Measurements from ENCODE around the gene OLFM2. TPM values are rescaled to one million over a fixed set of nuclear protein-coding genes. Genes with fewer than 3 reads are reported as not detected.

The OLFM2 gene
- total RNA-seq = 10 to 100 TPM; 33.1 to 58.1 TPM
- 43.7 TPM for polyA plus RNA-seq (2013, experiment 1 of 2)
- polyA plus RNA-seq (2013, experiment 2 of 2) = 40.9 TPM
- long read RNA-seq, experiment 1, transcript OLFM2-201 (6 exons, 2,019 nt) = major isoform, 15 of 27 reads
- long read RNA-seq, experiment 1, partial matches to known transcripts = 6 of 27 reads
- long read RNA-seq, experiment 1, other reads (novel, unspliced or antisense) = 6 of 27 reads
- long read RNA-seq, experiment 2, transcript OLFM2-205 (6 exons, 1,226 nt) = minor isoform, 21 of 129 reads
- long read RNA-seq, experiment 2, transcript OLFM2-201 (6 exons, 2,019 nt) = major isoform, 97 of 129 reads
- long read RNA-seq, experiment 2, partial matches to known transcripts = 4 of 129 reads
- long read RNA-seq, experiment 2, other reads (novel, unspliced or antisense) = 7 of 129 reads
- long read RNA-seq, experiment 3, partial matches to known transcripts = 0 of 2 reads
- long read RNA-seq, experiment 3, other reads (novel, unspliced or antisense) = 1 of 2 reads
- long read RNA-seq, experiment 4, transcript OLFM2-201 (6 exons, 2,019 nt) = major isoform, 6 of 45 reads
- long read RNA-seq, experiment 4, partial matches to known transcripts = 35 of 45 reads
- long read RNA-seq, experiment 4, other reads (novel, unspliced or antisense) = 3 of 45 reads

DNA sequence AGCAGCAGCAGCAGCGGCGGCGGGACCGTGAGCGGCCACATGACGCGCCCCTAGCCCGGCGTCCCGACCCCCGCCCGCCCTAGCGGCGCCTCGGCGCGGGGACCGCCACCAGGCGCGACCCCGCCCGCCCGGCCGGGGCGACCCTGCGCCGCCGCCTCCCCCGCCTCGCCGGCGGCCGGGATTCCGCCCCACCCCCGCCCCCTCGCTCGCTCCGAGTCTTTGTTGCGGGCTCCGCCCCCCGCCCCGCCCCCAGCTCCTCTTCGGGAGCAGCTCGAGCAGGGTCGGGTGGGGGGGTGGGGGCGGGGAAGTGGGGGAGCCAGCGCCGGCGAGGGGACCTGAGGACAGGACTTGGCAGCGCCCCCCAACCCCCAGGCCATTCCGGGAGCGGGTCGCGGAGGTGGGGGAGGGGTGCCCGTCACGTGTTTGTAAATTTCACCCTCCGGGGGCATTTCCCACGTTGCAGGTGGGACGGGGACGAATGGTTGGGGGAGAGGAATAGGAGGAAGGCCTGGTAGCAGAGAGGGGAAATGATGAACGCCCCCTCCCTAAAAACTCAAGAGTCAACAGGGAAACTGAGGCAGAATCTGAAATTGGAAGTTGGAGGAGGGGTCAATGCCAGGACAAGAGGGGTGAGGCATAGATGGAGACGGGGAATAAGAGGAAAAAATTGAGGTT lies at the start of gene OLFM2:
Gene OLFM2, minus strand, starts transcription at position 190 of the 675 bp plus-strand sequence. Its CDS starts 149 bp downstream, at position 41.
- H3K4me3 ChIP-seq (ENCODE audit: low read length) = peak within 1 kb of the TSS; percentile 85
- 0 to 1% methylated on average over 3 to 44 of the region's 62 CpGs for WGBS, 2 experiments (ENCODE audit: insufficient coverage in 1 of 2, insufficient read length in 1 of 2)
- Mint-ChIP-seq H3K27me3 (ENCODE audit: insufficient read depth) (peaks cover 45% of the 10 kb centered on the region), H3K27ac (peak within 1 kb of the TSS; percentile 71), H3K9me3 (no peaks in the 10 kb centered on the region), H3K4me1 (peaks cover 13% of the 10 kb centered on the region), H3K4me3 (peak within 1 kb of the TSS; percentile 76), H3K36me3 (ENCODE audit: low read depth) (no peaks in the 10 kb centered on the region)
- no peaks in the 10 kb centered on the region for H3K9me3 ChIP-seq (ENCODE audit: control insufficient read depth, low read length)
- H3K9ac ChIP-seq (ENCODE audit: extremely low read depth, low read length, poor library complexity, severe bottlenecking) = peak within 1 kb of the TSS; percentile 11
- peaks cover 20% of the 10 kb centered on the region for H3K27me3 ChIP-seq (ENCODE audit: control insufficient read depth, insufficient read depth, low read length, poor library complexity, severe bottlenecking)
- peak; percentile 92 for DNase-seq
- TF ChIP-seq, protein P1, sequence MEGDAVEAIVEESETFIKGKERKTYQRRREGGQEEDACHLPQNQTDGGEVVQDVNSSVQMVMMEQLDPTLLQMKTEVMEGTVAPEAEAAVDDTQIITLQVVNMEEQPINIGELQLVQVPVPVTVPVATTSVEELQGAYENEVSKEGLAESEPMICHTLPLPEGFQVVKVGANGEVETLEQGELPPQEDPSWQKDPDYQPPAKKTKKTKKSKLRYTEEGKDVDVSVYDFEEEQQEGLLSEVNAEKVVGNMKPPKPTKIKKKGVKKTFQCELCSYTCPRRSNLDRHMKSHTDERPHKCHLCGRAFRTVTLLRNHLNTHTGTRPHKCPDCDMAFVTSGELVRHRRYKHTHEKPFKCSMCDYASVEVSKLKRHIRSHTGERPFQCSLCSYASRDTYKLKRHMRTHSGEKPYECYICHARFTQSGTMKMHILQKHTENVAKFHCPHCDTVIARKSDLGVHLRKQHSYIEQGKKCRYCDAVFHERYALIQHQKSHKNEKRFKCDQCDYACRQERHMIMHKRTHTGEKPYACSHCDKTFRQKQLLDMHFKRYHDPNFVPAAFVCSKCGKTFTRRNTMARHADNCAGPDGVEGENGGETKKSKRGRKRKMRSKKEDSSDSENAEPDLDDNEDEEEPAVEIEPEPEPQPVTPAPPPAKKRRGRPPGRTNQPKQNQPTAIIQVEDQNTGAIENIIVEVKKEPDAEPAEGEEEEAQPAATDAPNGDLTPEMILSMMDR (conservative IDR thresholded peaks at IDR 0.05) = no peak
- no peaks in the 10 kb centered on the region for H3K4me1 ChIP-seq (ENCODE audit: control insufficient read depth, insufficient read depth, low read length)
- H3K27ac ChIP-seq (ENCODE audit: low read depth, low read length) = no peak within 1 kb of the TSS
- H3K36me3 ChIP-seq (ENCODE audit: control insufficient read depth, insufficient read depth, low read length) = no peaks in the 10 kb centered on the region

DNA sequence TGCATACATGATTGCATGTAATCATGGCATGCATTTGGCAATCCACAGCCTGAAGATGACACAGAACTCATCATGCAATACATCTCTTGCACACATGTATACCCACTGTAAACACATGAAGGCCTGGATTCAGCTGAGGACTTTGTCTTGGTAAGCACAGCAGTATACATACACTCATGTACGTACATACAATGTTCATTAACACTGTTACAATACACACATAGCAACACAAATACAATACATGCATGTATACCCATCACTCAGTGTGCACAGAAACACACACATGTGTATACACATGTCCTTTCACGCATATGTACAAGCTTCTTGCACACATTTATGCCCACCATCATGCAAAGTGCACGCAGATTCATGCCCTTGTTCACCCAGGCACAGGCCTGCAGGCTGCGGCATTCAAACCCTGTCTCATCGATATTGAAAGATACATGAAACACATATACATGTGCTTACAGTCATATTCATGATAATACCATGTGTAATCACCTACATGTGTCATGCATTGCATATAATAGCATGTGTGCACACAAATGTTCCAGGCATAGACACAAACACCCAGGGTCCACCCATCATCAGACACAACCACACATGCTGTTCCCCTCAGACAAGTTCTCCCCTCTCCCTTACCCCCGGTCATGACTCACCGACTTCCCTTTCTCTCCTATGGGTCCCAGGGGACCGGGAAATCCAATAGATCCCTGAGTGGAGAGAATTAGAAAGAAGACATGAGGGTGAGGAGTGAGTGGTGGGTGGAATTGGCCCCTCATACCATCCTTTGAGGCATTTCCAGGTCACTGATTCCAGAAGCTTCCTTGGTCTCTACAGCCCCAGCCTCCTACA lies 45.3 kb upstream of the OLFM2 start:
- DNase-seq = no peak
- Mint-ChIP-seq H3K4me3 (no peak overlapping the region), H3K36me3 (ENCODE audit: low read depth) (no peaks in the 10 kb centered on the region), H3K9me3 (no peaks in the 10 kb centered on the region), H3K27me3 (ENCODE audit: insufficient read depth) (peaks cover 3% of the 10 kb centered on the region), H3K27ac (no peak overlapping the region), H3K4me1 (no peaks in the 10 kb centered on the region)
- Histone ChIP-seq H3K27me3 (ENCODE audit: control insufficient read depth, insufficient read depth, low read length, poor library complexity, severe bottlenecking) (no peaks in the 10 kb centered on the region), H3K9ac (ENCODE audit: extremely low read depth, low read length, poor library complexity, severe bottlenecking) (no peak overlapping the region), H3K4me1 (ENCODE audit: control insufficient read depth, insufficient read depth, low read length) (no peaks in the 10 kb centered on the region), H3K27ac (ENCODE audit: low read depth, low read length) (no peak overlapping the region), H3K9me3 (ENCODE audit: control insufficient read depth, low read length) (no peaks in the 10 kb centered on the region), H3K36me3 (ENCODE audit: control insufficient read depth, insufficient read depth, low read length) (no peaks in the 10 kb centered on the region), H3K4me3 (ENCODE audit: low read length) (no peak overlapping the region)
- 85 to 96% methylated on average over 5 to 8 of the region's 8 CpGs for WGBS, 2 experiments (ENCODE audit: insufficient coverage in 1 of 2, insufficient read length in 1 of 2)
- TF ChIP-seq, protein P1 (conservative IDR thresholded peaks at IDR 0.05) = no peak

DNA sequence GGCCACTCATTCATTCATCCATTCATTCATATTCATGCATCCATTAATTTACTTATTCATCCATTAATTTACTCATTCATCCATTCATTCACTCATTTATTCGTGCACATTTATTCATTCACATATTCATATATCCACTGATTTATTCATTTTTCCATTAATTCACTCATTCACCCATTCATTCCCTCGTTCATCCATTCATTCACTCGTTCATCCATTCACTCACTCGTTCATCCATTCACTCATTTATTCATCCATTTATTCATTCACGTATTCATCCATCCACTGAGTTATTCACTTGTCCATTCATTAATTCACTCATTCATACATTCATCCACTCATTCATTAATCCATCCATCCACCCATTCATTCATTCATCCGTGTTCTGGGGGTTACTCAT lies 35.8 kb upstream of the OLFM2 start:
- Mint-ChIP-seq H3K36me3 (ENCODE audit: low read depth) (no peaks in the 10 kb centered on the region), H3K4me1 (no peaks in the 10 kb centered on the region), H3K27me3 (ENCODE audit: insufficient read depth) (peaks cover 27% of the 10 kb centered on the region), H3K4me3 (no peak overlapping the region), H3K27ac (no peak overlapping the region), H3K9me3 (no peaks in the 10 kb centered on the region)
- H3K9ac ChIP-seq (ENCODE audit: extremely low read depth, low read length, poor library complexity, severe bottlenecking) = no peak overlapping the region
- H3K27ac ChIP-seq (ENCODE audit: low read depth, low read length) = no peak overlapping the region
- H3K4me1 ChIP-seq (ENCODE audit: control insufficient read depth, insufficient read depth, low read length) = no peaks in the 10 kb centered on the region
- TF ChIP-seq, protein P1 (conservative IDR thresholded peaks at IDR 0.05) = no peak
- no peaks in the 10 kb centered on the region for H3K9me3 ChIP-seq (ENCODE audit: control insufficient read depth, low read length)
- H3K4me3 ChIP-seq (ENCODE audit: low read length) = no peak overlapping the region
- no peaks in the 10 kb centered on the region for H3K36me3 ChIP-seq (ENCODE audit: control insufficient read depth, insufficient read depth, low read length)
- WGBS, 2 experiments (ENCODE audit: insufficient coverage in 1 of 2, insufficient read length in 1 of 2) = 81 to 87% methylated on average over 5 to 6 of the region's 6 CpGs
- DNase-seq = no peak
- peaks cover 15% of the 10 kb centered on the region for H3K27me3 ChIP-seq (ENCODE audit: control insufficient read depth, insufficient read depth, low read length, poor library complexity, severe bottlenecking)

Data from endodermal cell (in vitro differentiated cells).